ENCODE measurements around the gene CTXN3. TPM values are rescaled to one million over a fixed set of nuclear protein-coding genes. Genes with fewer than 3 reads are reported as not detected.

CTXN3 gene
- total RNA-seq, 1 donor from 2014 or later, result not detected

DNA sequence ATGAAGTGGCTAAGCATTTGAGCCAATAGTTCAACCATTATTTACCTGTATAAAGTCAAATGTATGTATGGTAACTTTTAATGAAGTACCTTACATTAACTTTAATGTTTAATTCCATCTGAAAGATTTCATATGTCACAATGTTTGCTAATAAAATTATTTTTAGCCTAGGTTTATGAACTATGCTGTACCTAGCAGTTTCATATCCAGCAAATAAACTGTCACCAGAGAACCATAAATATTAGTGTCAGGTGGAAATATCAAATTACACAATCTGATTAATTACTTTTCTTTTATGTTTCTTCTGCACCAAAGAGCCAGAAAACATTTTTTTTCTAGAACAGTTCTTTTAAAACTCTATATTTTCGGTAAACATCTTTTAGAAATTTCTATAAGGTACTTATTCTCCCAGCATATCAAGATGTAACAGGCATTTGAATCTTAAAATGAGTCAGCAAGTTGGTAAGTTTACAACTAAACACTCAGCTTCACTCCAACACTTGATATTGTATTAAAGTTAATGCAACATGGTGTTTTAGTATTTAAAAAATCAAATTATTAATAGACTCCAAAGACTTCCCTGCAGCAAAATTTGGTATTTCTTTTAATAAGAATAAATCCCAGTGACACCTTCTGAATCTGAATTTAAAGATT, 45.8 kb downstream of the CTXN3 start:
- no peak for FAIRE-seq
- no peak for DNase-seq (ENCODE audit: low read depth)
- no peaks in the 10 kb centered on the region for H3K27me3 ChIP-seq (ENCODE audit: control insufficient read depth, insufficient read depth, low read length)

DNA sequence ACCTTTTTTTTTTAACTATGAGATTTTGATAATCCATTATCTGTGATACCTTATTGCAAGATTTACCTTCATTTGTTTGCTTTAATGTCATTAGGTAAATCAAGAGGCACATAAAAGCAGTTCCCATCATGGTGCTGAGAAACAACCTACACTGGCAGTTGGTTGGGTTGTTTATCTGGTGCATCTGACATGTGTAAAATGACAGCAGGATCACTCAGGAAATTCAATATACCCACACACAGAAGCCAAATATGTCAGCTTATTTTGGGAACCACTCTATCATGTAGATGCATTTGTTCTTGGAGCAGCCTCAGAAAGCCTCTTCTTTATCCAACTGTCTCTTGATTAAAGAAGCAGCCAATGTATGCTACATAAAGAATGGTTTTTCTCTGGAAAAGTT, 46.5 kb downstream of the CTXN3 start:
- DNase-seq (ENCODE audit: low read depth) (no peak), FAIRE-seq (no peak)
- no peak for TF ChIP-seq CTCF (IDR thresholded peaks at IDR 0.05; ENCODE audit: insufficient read depth, low read length, severe bottlenecking)
- no peaks in the 10 kb centered on the region for H3K36me3 ChIP-seq (ENCODE audit: control insufficient read depth, insufficient read depth, low read length)
- H3K27me3 ChIP-seq (ENCODE audit: control insufficient read depth, insufficient read depth, low read length), result no peaks in the 10 kb centered on the region
- no peak overlapping the region for H3K4me3 ChIP-seq (ENCODE audit: low read depth, low read length)

More for the DNA sequence above, 45.8 kb downstream of the CTXN3 start:
- Histone ChIP-seq H3K4me3 (ENCODE audit: low read depth, low read length) (no peak overlapping the region), H3K36me3 (ENCODE audit: control insufficient read depth, insufficient read depth, low read length) (no peaks in the 10 kb centered on the region)
- TF ChIP-seq CTCF (IDR thresholded peaks at IDR 0.05; ENCODE audit: insufficient read depth, low read length, severe bottlenecking), result no peak

GRCh38 chr5:127696683-127697082, 47.8 kb downstream of the CTXN3 start:
- Histone ChIP-seq H3K27me3 (ENCODE audit: control insufficient read depth, insufficient read depth, low read length) (no peaks in the 10 kb centered on the region), H3K4me3 (ENCODE audit: low read depth, low read length) (no peak overlapping the region), H3K36me3 (ENCODE audit: control insufficient read depth, insufficient read depth, low read length) (no peaks in the 10 kb centered on the region)
- no peak for TF ChIP-seq CTCF (IDR thresholded peaks at IDR 0.05; ENCODE audit: insufficient read depth, low read length, severe bottlenecking)
- no peak for DNase-seq (ENCODE audit: low read depth)
- no peak for FAIRE-seq

DNA sequence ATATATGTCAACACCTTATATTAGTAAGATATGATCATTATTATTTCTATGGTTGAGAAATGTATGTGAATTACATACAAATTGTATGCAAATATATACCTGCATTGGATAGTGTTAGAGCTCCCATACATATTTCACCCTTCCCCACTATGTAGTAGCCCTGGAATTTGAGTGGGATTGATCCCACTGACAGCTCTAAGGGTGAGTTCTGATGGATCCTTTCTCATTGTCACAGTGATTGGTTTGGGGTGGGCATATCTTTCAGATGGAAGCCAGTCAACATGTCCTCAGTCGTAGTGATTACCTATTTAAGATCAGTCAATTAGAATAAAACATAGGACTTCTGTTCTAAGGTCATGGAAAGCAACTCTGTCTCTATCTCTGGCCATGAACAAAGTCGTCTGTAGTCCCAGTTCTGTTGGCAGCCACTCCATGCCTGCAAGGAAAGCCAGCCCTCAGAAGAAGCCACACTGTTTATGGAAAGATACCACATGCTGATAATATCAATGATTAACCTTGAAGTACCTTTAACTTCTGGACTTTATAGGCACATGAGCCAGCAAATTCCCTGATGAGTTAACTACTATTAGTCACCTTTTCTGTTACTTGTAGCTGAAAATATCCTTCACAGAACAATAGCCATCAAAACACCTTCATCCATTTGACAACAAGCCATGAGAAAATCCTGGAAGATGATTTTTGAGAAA, 49.2 kb downstream of the CTXN3 start:
- DNase-seq (ENCODE audit: low read depth) (peak; percentile 55), FAIRE-seq (no peak)
- H3K27me3 ChIP-seq (ENCODE audit: control insufficient read depth, insufficient read depth, low read length), result no peaks in the 10 kb centered on the region
- H3K4me3 ChIP-seq (ENCODE audit: low read depth, low read length), result no peak overlapping the region
- no peak for TF ChIP-seq CTCF (IDR thresholded peaks at IDR 0.05; ENCODE audit: insufficient read depth, low read length, severe bottlenecking)
- no peaks in the 10 kb centered on the region for H3K36me3 ChIP-seq (ENCODE audit: control insufficient read depth, insufficient read depth, low read length)

DNA sequence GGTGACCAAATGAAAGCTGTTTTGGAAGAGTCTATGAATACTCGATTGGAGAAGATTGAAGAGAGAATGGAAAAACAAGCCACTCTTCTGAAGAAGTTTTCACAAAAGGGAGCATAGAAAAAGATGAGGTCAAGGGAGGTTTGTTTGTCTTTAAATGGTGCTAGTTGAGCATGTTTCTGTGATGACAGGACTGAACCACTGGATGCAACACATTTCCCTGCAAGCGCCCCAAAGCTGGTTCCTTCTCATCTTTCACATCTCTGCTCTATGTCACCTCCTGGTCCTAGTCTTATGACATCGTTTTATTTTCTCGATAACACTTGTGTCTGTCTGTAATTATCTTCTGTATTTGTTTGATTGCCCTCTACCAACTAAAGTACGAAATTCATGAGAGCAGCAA, 50.5 kb downstream of the CTXN3 start:
- TF ChIP-seq CTCF (IDR thresholded peaks at IDR 0.05; ENCODE audit: insufficient read depth, low read length, severe bottlenecking), result no peak
- DNase-seq (ENCODE audit: low read depth) (no peak), FAIRE-seq (peak; percentile 28)
- no peaks in the 10 kb centered on the region for H3K27me3 ChIP-seq (ENCODE audit: control insufficient read depth, insufficient read depth, low read length)
- H3K4me3 ChIP-seq (ENCODE audit: low read depth, low read length), result no peak overlapping the region
- H3K36me3 ChIP-seq (ENCODE audit: control insufficient read depth, insufficient read depth, low read length), result no peaks in the 10 kb centered on the region

Measured in bronchial epithelial cell (primary cell).